MM.1S (cell line): ENCODE results near the gene LIPE.

Experiments
- DNase-seq: peaks from one replicate; pipeline ENCODE4 v3.0.0-alpha.2; 2015
- H2AFZ ChIP-seq: fragments of 300-600 bp; sonication (generic); 2 replicates; pipeline ENCODE4 v1.6.0; 2016; ENCODE audit warnings: antibody characterized with exemption, low read length
- H3F3A ChIP-seq: fragments of 300-600 bp; sonication (generic); 2 replicates; pipeline ENCODE4 v1.6.1; 2016; ENCODE audit warnings: mild to moderate bottlenecking, antibody characterized with exemption, low read length, moderate library complexity, mixed read lengths; ENCODE audit not compliant: insufficient read depth
- H3K27ac ChIP-seq: fragments of 300-600 bp; sonication (generic); 2 replicates; pipeline ENCODE4 v1.5.1; 2016; ENCODE audit warnings: mild to moderate bottlenecking, low read length
- H3K27me3 ChIP-seq: fragments of 300-600 bp; sonication (generic); replicated peaks from 2 replicates; pipeline ENCODE4 v1.6.0; 2016; ENCODE audit warnings: low read length; ENCODE audit not compliant: insufficient read depth
- H3K36me3 ChIP-seq: fragments of 300-600 bp; sonication (generic); replicated peaks from 2 replicates; pipeline ENCODE4 v1.6.1; 2016; ENCODE audit warnings: mild to moderate bottlenecking, low read length, mixed read lengths; ENCODE audit not compliant: insufficient read depth
- H3K4me1 ChIP-seq: fragments of 300-600 bp; sonication (generic); 2 replicates; pipeline ENCODE4 v1.6.1; 2016; ENCODE audit warnings: low read length, mixed read lengths
- H3K4me2 ChIP-seq: fragments of 300-600 bp; sonication (generic); 2 replicates; pipeline ENCODE4 v1.6.0; 2016; ENCODE audit warnings: low read depth, low read length
- H3K4me3 ChIP-seq: fragments of 300-600 bp; sonication (generic); 2 replicates; pipeline ENCODE4 v1.5.1; 2016; ENCODE audit warnings: low read length, mixed read lengths
- H3K79me2 ChIP-seq: fragments of 300-600 bp; sonication (generic); 2 replicates; pipeline ENCODE4 v1.6.1; 2016; ENCODE audit warnings: mixed run types, low read length, mixed read lengths
- H3K9ac ChIP-seq: fragments of 300-600 bp; sonication (generic); 2 replicates; pipeline ENCODE4 v1.6.1; 2016; ENCODE audit warnings: low read length, mixed read lengths
- H3K9me2 ChIP-seq: fragments of 300-600 bp; sonication (generic); replicated peaks from 2 replicates; pipeline ENCODE4 v1.6.1; 2016; ENCODE audit warnings: mild to moderate bottlenecking, low read length, mixed read lengths; ENCODE audit not compliant: insufficient read depth
- H3K9me3 ChIP-seq: fragments of 300-600 bp; sonication (generic); replicated peaks from 2 replicates; pipeline ENCODE4 v1.6.1; 2016; ENCODE audit warnings: mild to moderate bottlenecking, low read length, mixed read lengths; ENCODE audit not compliant: insufficient read depth
- H4K20me1 ChIP-seq: fragments of 300-600 bp; sonication (generic); 2 replicates; pipeline ENCODE4 v1.6.1; 2016; ENCODE audit warnings: mild to moderate bottlenecking, low read length, moderate library complexity, mixed read lengths; ENCODE audit not compliant: insufficient read depth
- EZH2 ChIP-seq: fragments of 300-600 bp; sonication (generic); optimal IDR thresholded peaks from 2 replicates; pipeline ENCODE3; 2017; ENCODE audit warnings: low read depth, mild to moderate bottlenecking, antibody characterized with exemption, low read length, mixed read lengths
- EZH2phosphoT487 ChIP-seq: fragments of 300-600 bp; sonication (generic); IDR thresholded peaks from 2 replicates; pipeline ENCODE4 v1.6.1; 2018; ENCODE audit warnings: antibody characterized with exemption, low read length
- TF ChIP-seq, protein P1 (sequence below): fragments of 300-600 bp; sonication (generic); IDR thresholded peaks from 2 replicates; pipeline ENCODE4 v1.5.1; 2016; ENCODE audit warnings: antibody characterized with exemption, low read length, mixed read lengths

LIPE gene

DNA sequence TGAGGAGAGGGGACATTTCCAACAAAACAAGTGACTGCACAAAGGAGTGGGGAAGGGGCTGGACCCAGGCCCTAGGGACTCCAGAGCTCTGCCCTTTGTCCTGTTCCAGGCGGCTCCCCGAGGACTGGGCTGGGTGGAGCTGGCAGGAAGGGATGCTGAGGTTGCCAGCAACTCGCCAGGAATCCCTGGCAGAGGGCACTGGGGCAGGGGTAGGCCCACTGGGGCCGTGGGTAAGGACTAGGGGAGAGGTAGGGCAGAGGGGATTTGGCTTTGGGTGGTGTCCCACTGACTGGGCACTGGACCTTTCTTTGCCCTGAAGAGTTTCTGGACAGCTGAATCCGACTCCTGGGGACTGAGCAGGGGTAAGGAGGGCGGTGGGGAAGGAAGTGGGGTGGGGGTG lies 7.9 kb downstream of the LIPE start:
- no peak overlapping the region for H3K27ac ChIP-seq
- no peaks in the 10 kb centered on the region for H3K27me3 ChIP-seq
- no peaks in the 10 kb centered on the region; the same call in 1 of the 2 replicates for H3K36me3 ChIP-seq
- H3K4me3 ChIP-seq: no peak overlapping the region
- TF ChIP-seq, protein P1, sequence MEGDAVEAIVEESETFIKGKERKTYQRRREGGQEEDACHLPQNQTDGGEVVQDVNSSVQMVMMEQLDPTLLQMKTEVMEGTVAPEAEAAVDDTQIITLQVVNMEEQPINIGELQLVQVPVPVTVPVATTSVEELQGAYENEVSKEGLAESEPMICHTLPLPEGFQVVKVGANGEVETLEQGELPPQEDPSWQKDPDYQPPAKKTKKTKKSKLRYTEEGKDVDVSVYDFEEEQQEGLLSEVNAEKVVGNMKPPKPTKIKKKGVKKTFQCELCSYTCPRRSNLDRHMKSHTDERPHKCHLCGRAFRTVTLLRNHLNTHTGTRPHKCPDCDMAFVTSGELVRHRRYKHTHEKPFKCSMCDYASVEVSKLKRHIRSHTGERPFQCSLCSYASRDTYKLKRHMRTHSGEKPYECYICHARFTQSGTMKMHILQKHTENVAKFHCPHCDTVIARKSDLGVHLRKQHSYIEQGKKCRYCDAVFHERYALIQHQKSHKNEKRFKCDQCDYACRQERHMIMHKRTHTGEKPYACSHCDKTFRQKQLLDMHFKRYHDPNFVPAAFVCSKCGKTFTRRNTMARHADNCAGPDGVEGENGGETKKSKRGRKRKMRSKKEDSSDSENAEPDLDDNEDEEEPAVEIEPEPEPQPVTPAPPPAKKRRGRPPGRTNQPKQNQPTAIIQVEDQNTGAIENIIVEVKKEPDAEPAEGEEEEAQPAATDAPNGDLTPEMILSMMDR: no peak
- TF ChIP-seq EZH2: no peak
- TF ChIP-seq EZH2phosphoT487: no peak
- no peak overlapping the region for H2AFZ ChIP-seq
- H3K79me2 ChIP-seq: peaks cover 26% of the 10 kb centered on the region
- H3K4me1 ChIP-seq: peaks cover 15% of the 10 kb centered on the region
- peaks cover 13% of the 10 kb centered on the region; the same call in 1 of the 2 replicates for H3F3A ChIP-seq
- DNase-seq: no peak
- no peaks in the 10 kb centered on the region for H3K9me3 ChIP-seq
- H3K4me2 ChIP-seq: no peak overlapping the region
- H3K9me2 ChIP-seq: no peaks in the 10 kb centered on the region
- no peaks in the 10 kb centered on the region for H4K20me1 ChIP-seq
- H3K9ac ChIP-seq: no peak overlapping the region

DNA sequence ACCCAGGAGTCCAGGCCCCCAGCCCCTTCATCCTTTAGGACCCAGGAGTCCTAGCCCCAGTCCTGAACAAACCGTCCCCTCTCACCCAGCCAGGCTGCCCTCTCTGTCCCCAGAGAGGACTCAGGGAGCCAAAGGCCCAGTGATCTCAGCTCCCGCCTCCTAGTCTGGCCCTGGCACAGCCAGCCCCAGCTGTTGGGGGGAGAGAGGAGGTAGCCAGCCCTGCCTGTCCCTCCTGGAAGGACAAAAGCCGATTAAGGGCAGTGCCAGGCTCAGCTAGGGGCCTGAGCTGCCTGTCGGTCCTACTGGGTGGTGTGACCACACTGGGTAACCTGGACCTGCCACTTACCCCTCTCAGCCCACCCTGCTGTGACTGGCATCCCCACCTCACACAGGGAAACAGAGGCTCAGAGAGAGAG lies 14.5 kb downstream of the LIPE start:
- Histone ChIP-seq H3K79me2 (no peaks in the 10 kb centered on the region), H3K4me2 (no peak overlapping the region), H2AFZ (no peak overlapping the region), H3K27me3 (no peaks in the 10 kb centered on the region), H4K20me1 (no peaks in the 10 kb centered on the region), H3K36me3 (no peaks in the 10 kb centered on the region; the same call in 1 of the 2 replicates), H3F3A (no peaks in the 10 kb centered on the region), H3K9me3 (no peaks in the 10 kb centered on the region), H3K9ac (no peak overlapping the region), H3K9me2 (no peaks in the 10 kb centered on the region), H3K27ac (no peak overlapping the region), H3K4me3 (no peak overlapping the region), H3K4me1 (no peaks in the 10 kb centered on the region)
- DNase-seq: no peak
- TF ChIP-seq EZH2phosphoT487: no peak
- no peak for TF ChIP-seq EZH2
- TF ChIP-seq, protein P1: no peak

DNA sequence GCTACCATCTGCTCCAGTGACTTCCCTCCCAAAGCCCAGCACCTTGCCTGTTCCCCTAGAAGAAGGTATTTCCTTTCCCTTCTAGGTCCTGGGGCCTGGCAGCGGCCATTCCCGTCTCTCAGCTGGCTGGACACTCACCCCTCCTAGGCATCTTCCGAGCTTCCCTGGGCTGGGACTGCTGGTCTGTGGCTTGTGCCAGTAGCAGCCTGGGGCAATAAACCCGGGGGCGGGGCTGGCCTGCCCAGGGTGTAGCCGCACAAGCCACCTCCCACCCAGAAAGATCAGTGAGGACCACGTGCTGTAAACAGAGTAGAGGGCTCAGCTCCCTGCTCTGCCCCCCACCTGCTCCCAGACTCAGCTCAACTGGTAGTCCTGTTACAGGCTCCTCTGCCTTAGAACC lies 15.0 kb downstream of the LIPE start:
- no peaks in the 10 kb centered on the region for H4K20me1 ChIP-seq
- H2AFZ ChIP-seq: no peak overlapping the region
- no peak overlapping the region for H3K9ac ChIP-seq
- H3F3A ChIP-seq: no peaks in the 10 kb centered on the region
- H3K9me3 ChIP-seq: no peaks in the 10 kb centered on the region
- TF ChIP-seq, protein P1: no peak
- TF ChIP-seq EZH2 (no peak), EZH2phosphoT487 (no peak)
- H3K79me2 ChIP-seq: no peaks in the 10 kb centered on the region
- no peak for DNase-seq
- no peaks in the 10 kb centered on the region for H3K9me2 ChIP-seq
- no peaks in the 10 kb centered on the region; the same call in 1 of the 2 replicates for H3K36me3 ChIP-seq
- no peaks in the 10 kb centered on the region for H3K4me1 ChIP-seq
- H3K27me3 ChIP-seq: no peaks in the 10 kb centered on the region
- no peak overlapping the region for H3K4me3 ChIP-seq
- no peak overlapping the region for H3K27ac ChIP-seq
- no peak overlapping the region for H3K4me2 ChIP-seq
